WTC11 (cell line): ENCODE measurements around the gene ERFL. TPM values are rescaled to one million over a fixed set of nuclear protein-coding genes. Genes with fewer than 3 reads are reported as not detected.

ENCODE experiments used
- ATAC-seq: fragments of 200-7000 bp; cut with Tn5 transposase; 2 replicates; pipeline ENCODE4 v1.10.0; 2021; ENCODE audit warnings: mild to moderate bottlenecking, moderate library complexity
- CTCF ChIA-PET: fragments of 300-600 bp; sonication (Branson Sonifier 250); formaldehyde crosslinking; loops from one replicate; lab custom pipeline; 2021; ENCODE audit warnings: antibody characterized with exemption; lab: Charles Lee
- POLR2A ChIA-PET: fragments of 350-600 bp; sonication (Branson Sonifier 250); formaldehyde crosslinking; loops from one replicate; lab custom pipeline; 2021; ENCODE audit warnings: antibody characterized with exemption; lab: Charles Lee
- DNase-seq: peaks from one replicate; pipeline ENCODE4 v3.0.0; 2021; ENCODE audit warnings: low spot score
- H3K27ac Mint-ChIP-seq: 2 replicates; pipeline ENCODE4 v1.8.0; 2021; ENCODE audit warnings: mixed read lengths
- H3K27me3 Mint-ChIP-seq: 2 replicates; pipeline ENCODE4 v1.8.0; 2021; ENCODE audit warnings: low read depth, mild to moderate bottlenecking, moderate library complexity, mixed read lengths
- H3K36me3 Mint-ChIP-seq: 2 replicates; pipeline ENCODE4 v1.8.0; 2021; ENCODE audit warnings: mixed read lengths
- H3K4me1 Mint-ChIP-seq: 2 replicates; pipeline ENCODE4 v1.8.0; 2022; ENCODE audit warnings: mixed read lengths
- H3K4me3 Mint-ChIP-seq: 2 replicates; pipeline ENCODE4 v1.8.0; 2021; ENCODE audit warnings: mild to moderate bottlenecking, moderate library complexity, mixed read lengths
- H3K9me3 Mint-ChIP-seq: 2 replicates; pipeline ENCODE4 v1.8.0; 2021; ENCODE audit warnings: mixed read lengths
- AFF4 ChIP-seq: sonication (generic); formaldehyde crosslinking; IDR thresholded peaks from 2 replicates; pipeline ENCODE4 v1.8.1; 2023; ENCODE audit warnings: mild to moderate bottlenecking, missing genetic modification reagents, borderline replicate concordance
- CBFB ChIP-seq: sonication (generic); formaldehyde crosslinking; IDR thresholded peaks from 2 replicates; pipeline ENCODE4 v1.8.1; 2022; ENCODE audit warnings: mild to moderate bottlenecking, low read depth, missing genetic modification reagents
- CREM ChIP-seq: sonication (generic); formaldehyde crosslinking; IDR thresholded peaks from 2 replicates; pipeline ENCODE4 v1.8.1; 2022; ENCODE audit warnings: mild to moderate bottlenecking, missing genetic modification reagents, moderate library complexity
- E2F4 ChIP-seq: sonication (generic); formaldehyde crosslinking; IDR thresholded peaks from 2 replicates; pipeline ENCODE4 v1.8.1; 2022; ENCODE audit warnings: low read depth, mild to moderate bottlenecking, moderate library complexity, missing genetic modification reagents, borderline replicate concordance
- ETV6 ChIP-seq: sonication (generic); formaldehyde crosslinking; IDR thresholded peaks from 2 replicates; pipeline ENCODE4 v1.8.1; 2022; ENCODE audit warnings: mild to moderate bottlenecking, missing genetic modification reagents
- FOXK1 ChIP-seq: sonication (generic); formaldehyde crosslinking; IDR thresholded peaks from 2 replicates; pipeline ENCODE4 v1.8.0; 2022; ENCODE audit warnings: mild to moderate bottlenecking, moderate library complexity, missing genetic modification reagents
- FOXP4 ChIP-seq: sonication (generic); formaldehyde crosslinking; IDR thresholded peaks from 2 replicates; pipeline ENCODE4 v1.8.0; 2022; ENCODE audit warnings: mild to moderate bottlenecking, missing genetic modification reagents
- GABPB1 ChIP-seq: sonication (generic); formaldehyde crosslinking; IDR thresholded peaks from 2 replicates; pipeline ENCODE4 v1.8.1; 2023; ENCODE audit warnings: mild to moderate bottlenecking, missing genetic modification reagents
- HMGA2 ChIP-seq: fragments of 250-450 bp; sonication (Bioruptor Pico); IDR thresholded peaks from 2 replicates; pipeline ENCODE4 v1.4.0; 2021; ENCODE audit warnings: mild to moderate bottlenecking, moderate library complexity
- IRF1 ChIP-seq: sonication (generic); formaldehyde crosslinking; IDR thresholded peaks from 2 replicates; pipeline ENCODE4 v1.8.0; 2023; ENCODE audit warnings: missing genetic modification reagents
- IRF2 ChIP-seq: sonication (generic); formaldehyde crosslinking; IDR thresholded peaks from 2 replicates; pipeline ENCODE4 v1.8.0; 2022; ENCODE audit warnings: low read depth, missing genetic modification reagents, borderline replicate concordance
- KAT7 ChIP-seq: sonication (generic); formaldehyde crosslinking; IDR thresholded peaks from 2 replicates; pipeline ENCODE4 v1.8.1; 2023; ENCODE audit warnings: missing genetic modification reagents, mild to moderate bottlenecking, borderline replicate concordance
- MAX ChIP-seq: sonication (generic); formaldehyde crosslinking; IDR thresholded peaks from 2 replicates; pipeline ENCODE4 v1.8.0; 2022; ENCODE audit warnings: mild to moderate bottlenecking, missing genetic modification reagents
- MYBL2 ChIP-seq: sonication (generic); formaldehyde crosslinking; IDR thresholded peaks from 2 replicates; pipeline ENCODE4 v1.8.1; 2023; ENCODE audit warnings: mild to moderate bottlenecking, moderate library complexity, missing genetic modification reagents
- NFATC4 ChIP-seq: fragments of 250-450 bp; sonication (Bioruptor Pico); IDR thresholded peaks from 2 replicates; pipeline ENCODE4 v1.9.0; 2021; ENCODE audit warnings: mild to moderate bottlenecking
- PREB ChIP-seq: sonication (generic); formaldehyde crosslinking; IDR thresholded peaks from 2 replicates; pipeline ENCODE4 v1.8.1; 2022; ENCODE audit warnings: mild to moderate bottlenecking, missing genetic modification reagents, moderate library complexity, borderline replicate concordance
- TCF7 ChIP-seq: sonication (generic); formaldehyde crosslinking; IDR thresholded peaks from 2 replicates; pipeline ENCODE4 v1.8.0; 2022; ENCODE audit warnings: mild to moderate bottlenecking, low read depth, missing genetic modification reagents, moderate library complexity
- TEAD1 ChIP-seq: sonication (generic); formaldehyde crosslinking; IDR thresholded peaks from 2 replicates; pipeline ENCODE4 v1.8.0; 2022; ENCODE audit warnings: mild to moderate bottlenecking, missing genetic modification reagents
- TEAD4 ChIP-seq: sonication (generic); formaldehyde crosslinking; IDR thresholded peaks from 2 replicates; pipeline ENCODE4 v1.8.0; 2022; ENCODE audit warnings: mild to moderate bottlenecking, missing genetic modification reagents
- USF1 ChIP-seq: sonication (generic); formaldehyde crosslinking; IDR thresholded peaks from 2 replicates; pipeline ENCODE4 v1.8.0; 2022; ENCODE audit warnings: mild to moderate bottlenecking, missing genetic modification reagents
- USF2 ChIP-seq: sonication (generic); formaldehyde crosslinking; IDR thresholded peaks from 2 replicates; pipeline ENCODE4 v1.8.1; 2023; ENCODE audit warnings: mild to moderate bottlenecking, missing genetic modification reagents, moderate library complexity
- ZNF121 ChIP-seq: sonication (generic); formaldehyde crosslinking; IDR thresholded peaks from 2 replicates; pipeline ENCODE4 v1.8.0; 2023; ENCODE audit warnings: missing genetic modification reagents
- ZNF423 ChIP-seq: fragments of 250-450 bp; sonication (Bioruptor Pico); IDR thresholded peaks from 2 replicates; pipeline ENCODE4 v2.1.2; 2022; ENCODE audit warnings: mild to moderate bottlenecking, moderate library complexity
- total RNA-seq: library from RNA; stranded (reverse); gene quantifications from 3 replicates; pipeline ENCODE4 v1.2.3, GENCODE V29; 2021

Gene ERFL
- total RNA-seq, 1 experiment from 2014 or later, result 0.31 TPM

GRCh38 chr19:41936961-41937360 is 8.7 kb upstream of the ERFL start:
- DNase-seq (no peak), ATAC-seq (no peak)
- CTCF ChIA-PET, result interaction anchor here (0.5 to 2.6 kb wide), 16 partner anchors 9 to 144 kb away, joined by 3 to 14 read pairs (median 4); partner anchors contain the start of genes CD79A, ERFL and RABAC1
- peaks cover 79% of the 10 kb centered on the region for H3K27me3 Mint-ChIP-seq
- H3K27ac Mint-ChIP-seq, result no peak overlapping the region
- H3K36me3 Mint-ChIP-seq, result no peaks in the 10 kb centered on the region
- H3K9me3 Mint-ChIP-seq, result no peaks in the 10 kb centered on the region
- POLR2A ChIA-PET, result interaction anchor here (0.6 kb wide), 1 partner anchor 54 kb away, joined by 3 read pairs; no protein-coding TSS in a partner anchor
- peaks cover 13% of the 10 kb centered on the region for H3K4me1 Mint-ChIP-seq
- TF ChIP-seq FOXP4 (CRISPR knock-in tag), result no peak
- no peak for TF ChIP-seq TEAD4 (CRISPR knock-in tag)
- TF ChIP-seq AFF4 (CRISPR knock-in tag), result no peak
- TF ChIP-seq MAX (CRISPR knock-in tag), result no peak
- TF ChIP-seq NFATC4 (CRISPR knock-in tag), result no peak
- no peak for TF ChIP-seq ZNF121 (CRISPR knock-in tag)
- TF ChIP-seq KAT7 (CRISPR knock-in tag), result no peak
- no peak for TF ChIP-seq HMGA2 (CRISPR knock-in tag)
- TF ChIP-seq GABPB1 (CRISPR knock-in tag), result no peak
- no peak overlapping the region for H3K4me3 Mint-ChIP-seq

- TF ChIP-seq IRF1 (CRISPR knock-in tag) (no peak), E2F4 (CRISPR knock-in tag) (no peak), CREM (CRISPR knock-in tag) (no peak), TEAD4 (CRISPR knock-in tag) (no peak), GABPB1 (CRISPR knock-in tag) (no peak), PREB (no peak), TCF7 (CRISPR knock-in tag) (no peak), USF1 (no peak), ZNF423 (no peak), IRF2 (CRISPR knock-in tag) (no peak), MYBL2 (CRISPR knock-in tag) (no peak), FOXK1 (CRISPR knock-in tag) (no peak), ETV6 (CRISPR knock-in tag) (no peak), TEAD1 (CRISPR knock-in tag) (no peak), USF2 (CRISPR knock-in tag) (no peak), CBFB (CRISPR knock-in tag) (no peak)
- CTCF ChIA-PET, result interaction anchor here (0.6 to 2.6 kb wide), 9 partner anchors 9 to 143 kb away, joined by 3 to 14 read pairs (median 7); partner anchors contain the start of genes CD79A, ERFL and RABAC1
- no peaks in the 10 kb centered on the region for H3K36me3 Mint-ChIP-seq
- H3K4me3 Mint-ChIP-seq, result no peak overlapping the region
- H3K9me3 Mint-ChIP-seq, result no peaks in the 10 kb centered on the region
- H3K4me1 Mint-ChIP-seq, result peaks cover 18% of the 10 kb centered on the region
- no peak for ATAC-seq
- POLR2A ChIA-PET, result no interaction called here
- no peak overlapping the region for H3K27ac Mint-ChIP-seq
- peaks cover 79% of the 10 kb centered on the region for H3K27me3 Mint-ChIP-seq
- DNase-seq, result no peak
These were observed 8.2 kb upstream of the ERFL start for GRCh38 chr19:41936416-41936850.
